Stimulated activated CD8-positive, alpha-beta memory T cell treated with anti-CD3 and anti-CD28 coated beads, Interleukin-12 subunit alpha, Interleukin-12 subunit beta, amount 100 ng/mL, for 24 hours (primary cell): ENCODE data around the gene A2M.
"Not testable (repeated sequence)": the region's sequence is repeated elsewhere in the genome, so short reads cannot be mapped to it uniquely, and the experiment has no call there.

Experiments used
- DNase-seq: peaks from one replicate; pipeline ENCODE4 v3.0.0-alpha.2; 2020; ENCODE audit errors: extremely low read depth

The A2M gene

DNA sequence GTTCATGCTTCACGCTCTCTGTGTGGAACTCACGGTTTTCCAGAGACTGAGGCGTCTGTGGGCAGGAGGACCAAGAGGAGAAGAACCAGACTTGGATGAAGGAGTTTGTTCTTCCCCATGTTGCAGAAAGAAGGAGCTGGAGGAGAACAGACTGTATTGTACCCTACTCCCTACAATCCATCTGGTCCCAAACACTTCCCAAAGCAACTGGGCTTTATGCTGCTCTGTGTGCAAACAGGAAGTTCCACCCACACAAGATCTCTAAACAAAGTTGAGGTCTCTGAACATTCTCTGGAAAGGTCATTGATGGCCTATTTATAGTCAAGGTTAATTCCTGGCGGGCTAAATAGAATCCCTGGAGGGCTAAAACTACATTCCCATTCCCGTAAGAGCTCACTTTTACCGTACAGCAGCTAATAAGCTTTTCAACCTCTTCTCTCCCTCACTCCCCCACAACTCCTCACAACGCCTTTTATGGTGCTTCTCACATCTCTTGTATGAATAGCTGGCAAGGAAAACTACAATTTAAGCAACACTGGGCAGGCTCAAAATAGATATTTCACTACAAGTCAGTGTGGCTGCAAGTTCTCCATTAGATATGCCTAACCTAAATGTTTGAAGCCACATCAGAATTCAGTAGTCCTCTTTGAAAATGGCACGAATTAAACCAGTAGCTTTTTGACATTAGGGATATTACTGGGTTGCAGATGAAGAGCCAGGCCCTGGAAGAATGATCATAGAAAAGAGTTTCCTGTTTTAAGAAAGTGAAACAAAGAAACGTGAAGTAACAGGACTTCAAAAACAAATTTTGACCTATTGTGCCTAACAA, at the start of gene A2M:
Gene A2M (minus strand): TSS at position 189 of the 829 bp plus-strand sequence. CDS start 70 bp downstream, at position 119.
- DNase-seq, result no peak

DNA sequence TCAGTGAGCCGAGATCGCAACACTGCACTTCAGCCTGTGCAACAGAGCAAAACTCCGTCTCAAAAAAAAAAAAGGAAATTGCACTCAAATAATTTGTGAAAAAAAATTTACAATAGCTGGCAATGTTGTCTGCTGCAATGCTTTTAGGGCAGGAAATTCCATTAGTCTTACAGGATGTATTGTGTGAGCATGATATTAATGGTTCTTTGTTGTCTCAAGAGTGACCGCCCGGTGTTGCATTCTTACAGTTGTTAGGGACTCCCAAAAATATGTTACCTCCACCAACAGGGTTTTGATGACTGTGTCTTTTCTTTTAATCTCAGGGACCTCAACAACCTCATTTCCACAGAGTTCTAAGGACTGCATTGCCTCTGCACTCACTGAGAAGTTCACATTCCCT, 47.7 kb upstream of the A2M start:
- no peak for DNase-seq

DNA sequence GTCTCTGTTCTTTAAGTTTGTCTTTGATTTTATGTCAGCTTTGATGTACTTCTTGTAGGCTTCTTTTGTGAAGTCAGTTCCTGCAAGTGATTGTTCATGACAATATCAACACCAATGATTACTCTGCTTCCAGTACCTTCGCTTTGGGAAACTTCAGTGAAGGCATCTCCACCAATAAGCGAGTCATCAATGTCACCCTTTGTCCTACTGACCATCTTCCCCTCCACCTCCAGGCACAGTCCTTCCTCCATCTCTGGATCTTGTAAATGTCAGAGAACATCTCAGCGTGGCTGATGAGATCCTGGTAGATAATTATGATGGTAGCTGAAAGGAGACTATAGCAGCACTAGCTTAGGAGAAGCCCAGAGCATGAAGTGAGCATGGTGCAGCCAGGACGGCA, 40.4 kb upstream of the A2M start:
- no peak for DNase-seq

DNA sequence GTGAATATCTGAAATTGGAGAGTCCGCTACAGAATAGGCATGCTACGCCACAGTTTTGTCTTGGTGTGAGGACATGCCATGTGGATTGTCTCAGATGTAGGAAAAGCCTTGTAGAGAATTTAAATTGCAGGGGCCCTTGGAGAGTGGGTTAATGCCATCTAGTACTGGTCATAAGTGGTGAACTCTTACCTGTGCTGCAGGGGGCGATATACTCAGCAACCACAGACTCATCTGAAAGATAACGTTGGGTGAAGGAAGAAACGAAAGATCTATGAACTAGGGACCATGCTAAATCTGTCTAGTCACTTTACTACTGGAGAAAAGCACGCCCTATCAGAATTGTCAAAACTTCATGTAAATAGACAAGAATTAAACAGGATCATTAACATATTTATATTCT, 33.7 kb upstream of the A2M start:
- DNase-seq, result no peak

DNA sequence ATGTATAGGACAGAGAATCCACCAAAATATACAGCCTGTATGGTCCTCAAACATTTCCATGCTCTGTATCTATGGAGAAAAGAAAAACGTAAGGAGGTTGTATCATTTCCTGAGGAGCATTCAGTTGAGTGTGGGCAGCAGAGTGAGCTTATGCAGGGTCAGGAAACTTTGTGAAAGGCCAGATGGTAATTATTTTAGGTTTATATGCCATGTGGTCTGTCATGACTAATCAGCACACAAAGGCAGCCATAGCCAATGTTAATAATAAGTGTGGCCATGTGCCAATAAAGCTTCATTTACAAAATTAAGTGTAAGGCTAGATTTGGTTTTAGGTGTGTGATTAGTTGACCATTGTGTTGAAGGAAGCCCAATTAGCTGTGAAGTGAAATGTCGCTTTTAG, 33.2 kb upstream of the A2M start:
- no peak for DNase-seq

DNA sequence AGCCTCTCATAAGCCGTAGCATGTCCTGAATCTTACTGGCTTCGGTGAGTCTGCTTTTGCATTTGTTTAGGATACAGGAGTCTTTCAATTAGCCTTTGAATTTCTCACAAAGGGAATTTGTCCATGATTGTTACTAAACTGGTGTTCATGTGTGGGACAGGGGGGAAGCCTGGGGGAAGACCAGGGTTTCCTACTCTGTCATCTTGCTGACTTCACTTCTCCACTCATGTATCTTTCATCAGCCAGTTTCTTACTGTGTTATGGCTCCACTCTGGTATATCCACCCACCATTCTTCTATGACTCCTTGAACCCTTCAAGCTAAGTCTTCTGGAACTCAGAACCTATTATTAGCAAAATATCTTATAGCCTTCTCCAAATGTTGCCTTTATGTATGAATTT, 31.7 kb upstream of the A2M start:
- no peak for DNase-seq

DNA sequence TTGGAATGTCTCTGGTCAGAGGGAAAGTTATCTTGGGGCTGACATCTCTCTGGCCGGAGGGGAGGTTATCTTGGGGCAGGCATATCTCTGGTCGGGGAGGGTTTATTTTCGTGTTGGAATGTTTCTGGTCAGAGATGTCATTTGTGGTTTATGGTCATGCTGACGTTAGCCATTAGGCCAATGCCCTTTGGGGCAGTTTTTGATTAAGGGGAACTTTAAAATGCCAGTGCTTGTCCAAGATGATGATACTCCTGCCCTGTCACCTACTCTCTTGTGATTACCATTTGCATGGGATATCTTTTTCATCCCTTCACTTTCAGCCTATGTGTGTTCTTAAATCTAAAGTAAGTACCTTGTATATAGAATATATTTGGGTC, 29.0 kb upstream of the A2M start:
- DNase-seq, result no peak

DNA sequence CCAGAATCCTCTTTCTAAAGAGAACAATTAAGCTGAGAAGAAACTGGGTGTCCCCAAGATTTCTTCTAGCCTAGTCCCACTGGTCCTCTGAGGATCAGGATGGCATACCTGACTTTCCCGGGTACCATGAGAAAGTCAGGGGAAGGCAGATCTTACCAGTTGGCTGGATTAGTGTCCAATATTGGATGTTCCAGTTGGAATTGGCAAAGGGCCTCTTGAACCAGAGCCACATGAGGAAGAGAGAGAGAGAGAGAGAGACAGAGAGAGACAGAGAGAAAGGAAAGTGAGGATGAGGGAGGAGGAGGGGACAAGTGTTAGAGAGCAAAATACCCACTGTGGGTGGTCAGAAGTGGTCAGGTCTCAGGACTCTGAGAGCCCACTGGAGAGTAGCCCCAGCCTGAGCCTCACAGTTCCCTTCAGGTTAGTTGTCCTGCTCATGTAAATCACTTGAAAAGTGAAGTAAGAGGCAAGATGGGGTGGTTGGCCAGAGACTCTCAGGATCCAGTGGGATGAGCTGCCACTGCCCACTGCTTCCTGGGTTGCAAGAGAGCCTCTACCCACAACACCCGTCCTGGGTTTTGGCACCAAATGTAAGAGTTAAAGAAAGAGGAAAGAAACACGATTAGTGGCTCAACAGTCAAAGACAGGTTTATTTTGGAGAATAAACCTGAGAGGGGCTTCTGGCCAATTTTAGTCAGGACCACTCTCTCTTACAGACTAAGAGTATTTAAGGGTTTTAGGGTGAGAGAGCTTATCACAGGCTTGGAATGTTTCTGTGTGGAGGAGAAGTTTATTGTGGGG, 28.4 kb upstream of the A2M start:
- DNase-seq, result no peak

DNA sequence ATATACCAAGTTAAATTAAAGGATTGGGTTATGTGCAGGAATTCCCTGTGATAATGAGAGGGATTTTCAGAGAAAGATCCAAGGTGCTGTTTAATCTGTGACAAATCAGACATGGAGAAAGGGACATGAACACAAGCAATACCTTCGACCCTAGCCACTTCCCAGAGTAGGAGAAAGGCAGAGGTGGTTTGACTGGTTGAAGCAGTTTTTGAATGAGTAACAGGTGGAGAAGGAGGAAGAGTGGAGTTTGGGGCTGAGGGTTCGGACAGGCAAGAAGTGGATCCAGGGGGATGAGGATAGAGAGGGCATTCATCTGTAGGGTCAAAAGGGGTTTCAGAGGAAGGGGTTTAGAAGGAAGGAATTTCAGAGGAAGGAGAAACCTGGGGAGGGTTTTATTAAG, 27.4 kb upstream of the A2M start:
- DNase-seq, result no peak

DNA sequence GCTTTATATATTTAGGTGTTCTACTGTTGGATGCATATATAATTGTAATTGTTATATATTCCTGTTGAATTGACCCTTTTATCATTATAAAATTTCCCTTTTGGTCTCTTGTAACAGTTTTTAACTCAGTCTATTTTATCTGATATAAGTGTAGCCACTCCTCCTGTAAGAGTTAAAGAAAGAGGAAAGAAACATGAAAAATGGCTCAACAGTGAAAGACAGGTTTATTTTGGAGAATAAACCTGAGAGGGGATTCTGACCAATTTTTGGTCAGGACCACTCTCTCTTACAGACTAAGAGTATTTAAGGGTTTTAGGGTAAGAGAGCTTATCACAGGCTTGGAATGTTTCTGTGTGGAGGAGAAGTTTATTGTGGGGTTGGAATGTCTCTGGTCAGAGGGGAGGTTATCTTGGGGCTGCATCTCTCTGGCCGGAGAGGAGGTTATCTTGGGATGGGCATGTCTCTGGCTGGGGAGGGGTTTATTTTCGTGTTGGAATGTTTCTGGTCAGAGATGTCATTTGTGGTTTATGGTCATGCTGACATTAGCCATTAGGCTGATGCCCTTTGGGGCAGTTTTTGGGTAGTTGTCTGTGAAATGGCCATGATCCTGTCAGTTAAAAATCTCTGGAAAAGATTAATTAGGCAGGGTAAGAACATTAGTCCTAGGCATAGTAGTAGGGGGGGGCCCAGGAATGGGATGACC, 24.0 kb upstream of the A2M start:
- DNase-seq, result not testable (repeated sequence)

DNA sequence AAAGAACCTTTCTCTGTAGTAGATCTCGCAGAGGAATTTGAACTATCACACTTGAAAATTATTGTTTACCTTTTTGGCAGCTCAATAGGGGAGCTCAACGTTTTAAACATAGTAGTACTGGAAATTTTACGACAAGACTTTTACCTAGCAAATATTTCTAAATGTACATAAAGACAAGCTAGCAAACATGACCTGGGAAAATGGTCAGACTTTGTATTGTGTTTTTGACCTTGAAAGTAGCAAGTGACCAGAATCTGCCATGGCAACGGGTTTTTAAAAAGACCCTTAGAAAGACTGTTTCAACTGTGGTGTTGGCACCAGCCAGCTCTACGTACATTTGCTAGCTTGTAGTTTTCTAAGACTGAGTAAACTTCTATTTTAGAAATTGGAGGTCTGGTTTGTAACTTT, 20.2 kb upstream of the A2M start:
- DNase-seq, result no peak

DNA sequence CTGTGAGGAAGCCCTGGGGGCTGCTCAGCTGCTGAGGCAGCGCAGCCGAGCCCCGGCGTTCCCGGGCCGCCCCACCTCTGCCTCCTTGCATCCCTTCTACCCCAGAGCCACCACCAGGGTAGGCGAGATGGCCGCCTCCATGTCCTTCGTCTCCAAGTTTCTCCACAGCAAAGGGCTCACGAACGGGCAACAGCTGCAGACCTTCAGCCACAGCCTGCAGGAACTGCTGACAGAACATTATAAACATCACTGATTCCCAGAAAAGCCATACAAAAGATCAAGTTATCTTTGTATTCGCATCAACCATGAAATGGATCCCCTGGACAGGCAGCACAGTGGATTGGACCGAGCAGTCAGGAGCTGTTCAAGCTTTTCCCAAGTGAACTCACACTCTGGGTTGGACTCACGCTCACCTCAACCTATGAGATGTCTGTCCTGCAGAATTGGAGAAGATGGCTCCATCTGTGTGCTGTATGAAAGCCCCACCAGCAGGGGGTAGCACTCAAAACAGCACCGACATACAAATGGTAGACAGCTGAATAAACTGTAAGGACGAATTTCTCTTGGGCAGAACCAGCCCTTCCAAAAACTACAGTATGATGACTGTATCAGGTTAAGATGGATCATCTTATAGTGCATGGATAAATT, 19.4 kb upstream of the A2M start:
- DNase-seq, result no peak

DNA sequence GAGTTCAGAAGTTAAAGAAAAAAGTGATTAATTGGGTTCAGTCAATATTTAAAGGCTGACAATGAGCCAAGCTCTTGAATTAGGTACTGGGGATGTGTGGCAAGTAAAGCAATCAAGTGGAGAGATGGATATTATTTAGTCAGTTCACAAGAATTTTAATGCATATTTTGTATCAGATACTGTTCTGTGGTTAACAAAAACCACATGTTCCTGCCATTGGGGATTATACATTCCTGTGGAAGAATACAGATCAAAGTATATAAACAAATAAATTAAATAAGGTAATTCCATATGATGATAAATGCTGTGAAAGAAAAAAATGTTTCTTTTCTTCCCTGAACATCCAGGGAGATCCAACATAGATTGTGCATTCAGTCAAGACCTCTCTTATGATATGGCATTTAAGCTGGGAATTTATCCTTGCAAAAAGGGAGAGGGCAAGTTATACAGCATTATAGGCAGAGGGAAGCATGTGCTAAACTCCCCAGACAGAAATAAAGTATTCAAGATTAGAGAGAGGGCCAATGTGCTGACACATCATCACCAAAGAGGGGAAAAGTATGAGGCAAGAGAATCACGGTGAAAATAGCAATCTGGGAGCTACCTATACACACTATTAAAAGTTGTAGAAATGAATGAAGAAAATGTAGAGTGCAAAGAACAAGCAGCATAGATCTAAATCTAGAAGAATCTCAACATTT, 17.6 kb upstream of the A2M start:
- no peak for DNase-seq

DNA sequence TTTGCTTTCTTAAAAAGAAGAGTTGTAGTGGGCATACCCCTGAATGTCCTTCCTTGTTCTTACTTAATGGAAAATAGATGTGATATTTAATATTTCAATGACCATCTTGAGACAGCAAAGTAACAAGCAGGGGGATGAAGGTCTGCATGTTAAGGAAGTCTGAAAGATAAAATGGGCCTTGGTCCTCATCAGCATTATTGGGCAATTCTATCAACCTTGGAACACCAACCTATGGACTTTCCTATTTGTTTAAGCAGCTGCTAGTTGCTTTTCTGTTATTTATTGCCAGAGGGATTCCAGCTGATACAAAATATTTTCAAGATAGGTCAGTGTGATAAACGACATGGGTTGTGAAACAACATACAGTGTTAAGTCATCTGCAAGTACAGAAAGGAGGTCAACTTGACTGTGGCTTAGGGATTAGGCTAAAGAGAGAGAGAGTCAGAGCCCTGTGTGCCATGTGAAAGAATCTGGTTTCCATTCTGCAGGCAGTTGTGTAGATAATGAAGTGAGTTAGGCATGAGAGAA, 16.4 kb upstream of the A2M start:
- no peak for DNase-seq

DNA sequence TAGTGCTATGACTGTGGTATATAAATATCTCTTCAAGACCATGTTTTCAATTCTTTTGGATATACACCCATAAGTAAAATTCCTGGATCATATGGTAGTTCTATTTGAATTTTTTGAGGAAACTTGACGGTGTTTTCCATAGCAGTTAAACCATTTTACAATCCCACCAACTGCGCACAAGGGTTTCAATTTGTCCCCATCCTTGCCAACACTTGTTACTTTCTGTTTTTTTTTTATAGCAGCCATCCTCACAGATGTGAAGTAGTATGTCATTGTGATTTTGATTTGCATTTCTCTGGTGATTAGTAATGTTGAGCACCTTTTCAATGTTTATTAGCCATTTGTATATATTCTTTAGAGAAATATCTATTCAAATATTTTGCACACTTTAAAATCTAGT, 14.5 kb upstream of the A2M start:
- no peak for DNase-seq

DNA sequence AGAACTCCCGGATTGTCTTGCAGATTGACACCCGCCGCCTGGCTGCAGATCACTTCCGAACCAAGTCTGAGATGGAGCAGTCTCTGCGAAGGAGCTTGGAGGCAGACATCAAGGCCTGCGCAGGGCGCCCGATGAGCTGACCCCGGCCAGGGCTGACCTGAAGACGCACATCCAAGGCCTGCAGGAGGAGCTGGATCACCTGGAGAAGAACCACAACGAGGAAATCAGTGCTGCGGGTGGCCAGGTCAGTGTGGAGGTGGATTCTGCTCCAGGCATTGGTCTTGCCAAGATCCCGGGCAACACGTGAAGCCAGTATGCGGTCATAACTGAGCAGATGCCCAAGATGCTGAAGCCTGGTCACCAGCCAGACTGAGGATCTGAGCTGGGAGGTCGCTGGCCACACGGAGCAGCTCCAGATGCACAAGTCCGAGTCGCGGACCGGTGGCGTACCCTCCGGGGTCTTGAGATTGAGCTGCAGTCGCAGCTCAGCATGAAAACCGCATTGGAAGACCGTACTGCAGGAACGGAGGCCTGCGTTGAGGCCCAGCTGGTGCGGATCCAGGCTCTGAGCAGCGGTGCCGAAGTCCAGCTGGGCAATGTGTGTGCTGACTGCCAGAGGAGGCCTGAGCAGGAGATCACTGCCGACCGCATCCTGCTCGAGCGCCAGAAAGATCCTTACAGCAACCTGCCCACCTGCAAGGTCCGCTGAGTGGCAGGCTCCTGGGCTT, 12.4 kb upstream of the A2M start:
- no peak for DNase-seq

DNA sequence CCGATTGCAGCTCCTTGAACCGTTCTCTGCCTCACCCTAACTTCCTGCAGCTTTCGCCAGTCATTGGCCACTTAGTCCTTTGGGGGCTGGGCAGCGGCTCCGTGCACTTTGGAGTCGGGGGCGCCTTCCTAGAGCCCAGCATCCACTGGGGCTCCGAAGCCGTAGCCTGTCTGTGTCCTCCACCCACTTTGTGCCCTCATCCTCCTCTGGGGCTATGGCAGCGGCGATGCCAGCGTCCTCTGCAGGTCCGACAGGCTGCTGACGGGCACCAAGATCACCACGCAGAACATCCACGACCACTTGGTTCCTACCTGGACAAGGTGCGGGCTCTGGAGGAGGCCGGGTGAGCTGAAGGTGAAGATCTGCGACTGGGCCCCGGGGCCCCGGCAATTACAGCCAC, 11.8 kb upstream of the A2M start:
- no peak for DNase-seq

DNA sequence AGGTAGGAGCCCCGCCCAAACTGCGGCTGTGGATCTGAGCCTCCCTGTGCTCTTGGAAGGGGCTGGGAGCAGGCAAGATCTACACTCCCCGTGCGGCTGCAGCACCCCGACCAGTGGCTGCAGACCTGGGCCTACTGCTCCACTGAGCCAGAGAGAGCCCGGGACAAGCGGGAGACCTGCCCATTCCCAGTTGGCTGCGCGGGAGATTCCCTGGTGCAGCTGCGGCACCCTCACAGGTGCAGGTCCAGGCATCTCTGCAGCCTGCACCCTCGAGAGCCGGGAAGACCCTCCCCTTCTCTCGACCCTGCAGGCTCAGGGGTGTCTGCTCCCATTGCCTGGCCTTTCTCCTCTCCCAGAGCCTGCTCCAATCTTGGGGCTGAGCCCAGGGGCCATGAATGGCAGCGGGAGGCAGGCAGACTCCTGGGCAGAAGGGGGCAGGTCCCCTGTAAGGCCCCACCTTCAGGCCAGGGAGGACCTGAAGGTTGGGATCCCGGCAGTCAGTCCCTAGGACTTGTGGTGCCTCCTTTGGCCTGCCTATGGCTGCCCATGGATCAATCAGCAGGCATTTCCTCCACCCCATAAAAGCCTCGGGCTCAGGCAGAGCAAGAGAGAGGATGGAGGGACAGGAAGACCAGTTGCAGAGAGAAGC, 8.8 kb upstream of the A2M start:
- no peak for DNase-seq

DNA sequence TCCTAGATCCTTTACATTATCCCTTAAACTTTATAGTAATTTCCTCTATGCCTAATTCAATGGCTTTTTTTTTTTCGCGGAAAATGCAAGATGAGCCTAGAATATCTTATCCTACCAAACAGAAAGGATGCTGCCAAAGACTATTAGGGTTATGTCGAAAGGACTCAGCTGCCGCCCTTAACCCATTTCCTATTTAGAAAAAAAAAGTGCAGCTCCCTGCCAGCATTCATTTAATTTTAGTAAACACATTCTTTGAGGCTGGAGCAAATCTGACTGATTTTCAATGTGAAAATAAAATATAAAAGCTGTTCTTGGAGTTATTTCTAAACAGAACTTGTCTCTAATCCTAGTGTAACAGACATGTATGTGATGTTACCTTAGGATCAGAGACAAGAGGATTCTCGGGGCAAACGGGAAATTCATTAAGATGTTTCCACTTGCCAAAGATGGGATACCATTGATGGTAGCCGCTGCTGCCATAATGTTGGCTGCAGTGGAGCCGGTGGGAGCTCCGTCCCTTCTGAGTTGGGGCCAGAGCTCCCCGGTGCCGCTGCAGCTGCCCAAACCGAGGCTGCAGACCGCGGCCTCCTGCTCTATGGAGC, 8.2 kb upstream of the A2M start:
- no peak for DNase-seq
